Renal cortical epithelial cell (primary cell): ENCODE data around the gene ZBTB37. TPM values are rescaled to one million over a fixed set of nuclear protein-coding genes. Genes with fewer than 3 reads are reported as not detected.
"Not testable (repeated sequence)": the region's sequence is repeated elsewhere in the genome, so short reads cannot be mapped to it uniquely, and the experiment has no call there.

ENCODE experiments used
- DNase-seq: peaks from one replicate; pipeline ENCODE4 v3.0.0-alpha.2; 2011; ENCODE audit warnings: low read depth
- total RNA-seq: library from RNA; depleted of rRNA; stranded (reverse); fragments of >200 nt; gene quantifications from 2 replicates; pipeline ENCODE4 v1.2.3, GENCODE V29; 2014

ZBTB37 gene, protein sequence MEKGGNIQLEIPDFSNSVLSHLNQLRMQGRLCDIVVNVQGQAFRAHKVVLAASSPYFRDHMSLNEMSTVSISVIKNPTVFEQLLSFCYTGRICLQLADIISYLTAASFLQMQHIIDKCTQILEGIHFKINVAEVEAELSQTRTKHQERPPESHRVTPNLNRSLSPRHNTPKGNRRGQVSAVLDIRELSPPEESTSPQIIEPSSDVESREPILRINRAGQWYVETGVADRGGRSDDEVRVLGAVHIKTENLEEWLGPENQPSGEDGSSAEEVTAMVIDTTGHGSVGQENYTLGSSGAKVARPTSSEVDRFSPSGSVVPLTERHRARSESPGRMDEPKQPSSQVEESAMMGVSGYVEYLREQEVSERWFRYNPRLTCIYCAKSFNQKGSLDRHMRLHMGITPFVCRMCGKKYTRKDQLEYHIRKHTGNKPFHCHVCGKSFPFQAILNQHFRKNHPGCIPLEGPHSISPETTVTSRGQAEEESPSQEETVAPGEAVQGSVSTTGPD
- total RNA-seq: 4.9 and 14.5 TPM in 2 replicates

DNA sequence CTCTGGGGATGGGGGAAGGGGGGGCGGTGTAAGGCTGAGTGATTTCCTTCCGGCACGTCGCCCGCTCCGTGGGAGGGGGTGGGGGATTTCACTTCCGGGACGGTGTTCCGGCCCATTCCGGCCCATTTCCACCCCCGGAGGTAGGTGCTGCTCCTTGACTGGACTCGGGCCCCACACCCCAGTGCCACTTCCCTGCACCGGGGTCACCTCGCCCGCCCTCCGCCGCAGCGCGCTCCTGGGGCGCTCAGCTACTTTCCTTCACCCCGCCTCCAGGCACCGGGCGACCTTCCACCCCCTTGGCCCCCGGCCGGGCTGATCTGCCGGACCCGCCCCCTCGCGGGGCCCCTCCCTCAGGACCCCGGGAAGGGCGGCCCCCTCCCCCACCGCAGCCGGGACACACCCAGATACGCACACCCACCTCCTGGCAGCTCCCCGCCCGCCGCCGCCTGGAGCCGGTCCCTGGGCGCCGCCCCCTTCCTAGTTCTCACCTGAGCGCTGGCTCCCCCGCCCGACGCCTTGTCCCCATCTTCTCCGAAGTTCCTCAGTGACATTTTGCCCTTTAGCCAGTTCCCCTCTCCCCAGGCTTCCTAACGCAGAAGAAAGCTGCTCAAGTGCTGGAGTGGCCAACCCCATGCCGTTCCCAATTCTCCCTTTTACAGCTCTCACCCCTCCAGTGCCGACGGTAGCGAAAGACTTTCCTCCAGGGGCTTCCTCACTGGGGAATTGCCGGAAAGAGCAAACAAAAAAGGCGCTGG lies at the start of gene ZBTB37:
TSS of gene ZBTB37 (plus strand) at position 115 of the 755 bp plus-strand sequence. CDS start 1,846 bp downstream, outside the sequence.
- DNase-seq: peak; percentile 40

DNA sequence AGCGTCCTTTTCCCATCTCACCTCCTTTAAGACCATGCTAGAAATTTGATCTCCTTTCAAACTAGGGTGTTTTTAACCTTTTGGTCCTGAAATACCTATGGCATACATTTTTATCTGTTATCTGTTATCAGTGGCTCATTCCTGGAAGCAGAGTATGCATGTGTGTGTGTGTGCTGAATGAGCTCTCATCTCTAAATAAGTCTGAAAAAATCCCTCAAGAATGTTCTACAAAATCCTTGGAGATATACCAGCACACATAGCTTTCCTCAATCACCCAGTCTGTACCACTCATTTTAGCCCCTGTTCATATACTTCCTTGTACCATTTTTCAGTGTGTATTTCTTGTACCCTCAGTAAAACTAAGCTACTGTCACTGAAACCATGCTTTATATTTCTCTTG lies 49.7 kb upstream of the ZBTB37 start:
- no peak for DNase-seq

DNA sequence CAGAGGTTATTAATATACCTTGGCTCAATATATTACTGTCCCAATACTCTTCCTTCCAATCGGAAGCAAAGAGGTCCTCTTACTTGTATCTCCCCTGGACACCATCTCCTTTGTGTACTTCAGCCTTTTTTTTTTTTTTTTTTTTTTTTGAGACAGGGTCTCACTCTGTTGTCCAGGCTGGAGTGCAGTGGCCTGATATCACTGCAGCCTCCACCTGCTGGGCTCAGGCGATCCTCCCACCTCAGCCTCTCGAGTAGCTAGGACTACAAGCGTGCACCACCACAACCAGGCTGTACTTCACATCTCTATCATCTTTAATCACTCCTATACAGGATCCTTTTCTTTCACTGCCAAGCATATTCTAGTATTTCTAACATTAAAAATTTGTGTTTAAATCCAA lies 46.5 kb upstream of the ZBTB37 start:
- no peak for DNase-seq

DNA sequence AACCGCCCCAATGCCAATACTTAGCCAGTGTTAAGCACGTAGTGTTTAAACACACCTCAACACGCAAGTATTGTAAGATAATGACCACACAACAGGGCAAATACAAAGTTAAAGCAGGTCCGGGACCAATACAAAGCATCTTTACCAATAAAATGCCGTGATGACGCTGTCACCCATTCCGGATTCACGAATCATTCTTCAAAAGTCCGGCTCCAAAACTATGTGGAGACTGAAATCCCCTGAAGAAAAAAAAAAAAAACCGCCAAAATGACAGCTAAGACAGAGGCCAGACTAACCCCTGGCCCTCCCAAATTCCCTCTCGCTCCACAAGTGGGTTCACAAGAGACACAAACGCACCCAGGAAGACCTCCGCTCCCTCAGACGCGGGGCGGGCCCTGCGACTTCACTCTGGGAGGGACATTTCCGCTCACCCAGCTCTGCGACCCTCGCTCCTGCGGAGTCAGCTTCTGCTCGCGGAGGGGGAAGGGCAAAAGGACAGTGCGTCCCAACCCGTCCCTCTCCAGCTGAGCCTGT lies 44.3 kb upstream of the ZBTB37 start:
- DNase-seq: peak; percentile 19

DNA sequence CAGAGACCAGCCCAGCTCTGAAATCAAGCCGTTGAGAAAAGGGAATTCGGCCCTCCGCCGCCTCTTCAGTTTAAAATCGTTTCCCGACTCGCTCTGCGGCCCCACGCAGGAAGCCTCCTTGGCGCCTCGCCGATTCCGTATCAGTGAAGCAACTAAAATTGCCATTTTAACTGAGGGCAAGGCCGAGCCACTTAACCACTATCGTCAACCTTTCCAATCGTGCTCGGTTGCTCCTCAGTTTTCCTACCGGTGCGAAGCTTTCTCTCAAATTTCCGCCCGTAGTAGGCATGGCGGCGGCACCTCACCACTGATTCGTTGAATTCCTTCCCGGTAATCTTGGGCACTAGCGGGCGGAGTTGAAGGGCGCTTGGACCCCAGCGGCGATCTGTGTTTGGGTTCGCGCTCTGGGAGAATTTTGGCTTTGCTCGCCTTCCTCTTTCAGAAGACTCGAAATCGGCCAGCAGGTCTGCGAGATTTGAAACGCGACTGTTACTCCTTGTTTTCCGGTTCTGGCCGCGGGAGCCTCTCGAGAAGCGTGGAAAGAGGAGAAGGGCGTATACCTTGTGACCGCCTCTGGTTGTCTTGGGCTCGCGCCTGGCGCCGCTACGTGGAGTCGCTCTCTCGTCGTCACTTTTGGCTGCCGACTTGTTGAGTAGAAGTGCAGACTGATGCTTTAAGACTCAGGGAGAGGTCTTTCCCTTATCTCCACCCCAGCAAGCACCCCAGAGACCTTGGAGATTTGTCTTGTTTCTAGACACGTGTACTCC lies 43.7 kb upstream of the ZBTB37 start, which contains the start of the genes CENPL and DARS2:
TSS of gene CENPL (minus strand) at position 569 of the 767 bp plus-strand sequence. CDS start 13,584 bp downstream, outside the sequence.
TSS of gene DARS2 (plus strand) at position 359 of the 767 bp plus-strand sequence. CDS start 557 bp downstream, outside the sequence.
- peak; percentile 97 for DNase-seq

DNA sequence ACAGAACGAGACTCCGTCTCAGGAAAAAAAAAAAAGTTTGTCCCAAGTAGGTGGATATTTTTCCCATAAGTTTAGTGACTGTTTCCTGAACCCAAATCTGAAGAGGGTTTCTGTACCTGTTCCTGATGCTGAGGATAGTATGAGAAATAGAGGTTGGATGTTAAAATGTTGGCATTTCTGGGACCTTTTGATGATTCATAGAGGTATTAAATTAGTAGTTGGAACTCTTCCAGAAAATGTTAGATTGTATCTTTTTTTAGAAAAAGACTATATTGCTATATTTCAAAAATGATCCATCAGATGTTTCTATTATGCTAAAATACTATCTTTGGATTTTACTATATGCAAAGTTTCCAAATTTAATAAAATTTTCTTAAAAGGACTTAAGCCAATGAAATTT lies 40.6 kb upstream of the ZBTB37 start:
- no peak for DNase-seq

DNA sequence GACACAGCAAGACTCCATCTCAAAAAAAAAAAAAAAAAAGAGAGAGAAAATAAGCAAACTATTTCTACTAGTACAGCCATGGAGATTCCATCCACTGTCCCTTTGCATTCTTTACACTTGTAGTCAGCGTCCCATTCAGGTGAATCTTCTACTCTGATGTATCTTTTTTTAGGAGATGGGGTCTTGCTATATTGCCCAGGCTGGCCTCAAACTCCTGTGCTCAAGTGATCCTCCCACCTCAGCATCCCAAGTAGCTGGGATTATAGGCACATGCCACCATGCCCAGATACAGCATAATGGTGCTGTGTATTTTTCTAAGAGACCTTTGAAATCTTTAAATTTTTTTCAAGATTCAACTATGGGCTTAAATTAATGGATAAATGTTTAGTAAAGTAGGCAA lies 35.4 kb upstream of the ZBTB37 start:
- no peak for DNase-seq

DNA sequence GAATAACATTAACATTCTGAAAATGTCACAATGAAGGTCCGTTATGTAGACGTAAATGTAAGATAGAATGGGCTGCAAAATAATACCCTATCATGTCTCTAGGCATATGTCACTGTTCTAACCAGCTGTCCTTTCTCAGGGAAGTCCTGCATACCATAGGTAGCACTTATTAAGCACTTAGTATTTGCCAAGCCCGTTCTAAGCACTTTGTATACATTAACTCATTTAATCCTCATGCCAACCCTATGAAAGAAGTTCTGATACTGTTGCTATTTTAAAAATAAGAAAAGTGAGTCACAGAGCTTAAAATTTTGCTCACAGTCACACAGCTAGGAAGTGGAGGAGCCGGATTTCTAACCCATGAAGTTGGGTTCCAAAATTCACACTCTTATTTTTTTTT lies 16.1 kb upstream of the ZBTB37 start:
- no peak for DNase-seq

DNA sequence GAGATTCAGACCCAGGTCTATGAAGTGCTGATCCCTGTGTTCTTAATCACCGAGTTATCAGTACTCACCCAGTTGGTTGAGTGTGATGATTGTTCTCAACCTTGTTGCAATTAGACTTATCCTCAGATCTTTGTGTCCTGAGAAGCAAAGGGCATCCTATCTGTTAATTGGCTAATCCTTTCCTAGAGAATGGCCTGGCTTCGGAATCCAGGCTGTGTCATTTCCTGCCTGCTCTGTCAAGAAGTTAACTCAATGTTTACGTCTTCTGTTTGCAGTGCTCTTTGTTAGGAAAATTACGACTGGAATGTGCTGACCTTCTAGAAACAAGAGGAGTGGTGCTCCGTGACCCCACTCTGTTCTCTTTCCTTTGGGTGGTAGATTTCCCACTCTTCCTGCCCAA lies 15.1 kb upstream of the ZBTB37 start:
- no peak for DNase-seq

DNA sequence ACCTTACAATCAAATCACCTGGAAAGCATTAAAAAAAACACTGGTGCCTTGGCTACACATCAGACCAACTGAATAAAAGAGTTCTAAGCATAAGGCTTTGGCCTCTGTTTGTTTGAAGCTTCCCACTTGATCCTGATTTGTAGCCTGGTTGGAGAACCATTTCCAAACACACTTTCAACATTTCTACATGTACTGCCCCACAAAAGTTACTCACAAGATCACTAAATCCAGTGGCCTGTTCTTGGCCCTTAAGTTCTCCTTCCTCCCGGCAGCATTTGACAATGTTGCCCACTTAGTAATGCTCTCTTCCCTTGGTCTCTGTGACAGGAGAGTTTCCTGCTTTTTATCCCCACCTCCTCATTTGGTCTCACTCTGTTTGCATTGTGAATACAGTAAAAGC lies 12.2 kb upstream of the ZBTB37 start:
- DNase-seq: no peak

DNA sequence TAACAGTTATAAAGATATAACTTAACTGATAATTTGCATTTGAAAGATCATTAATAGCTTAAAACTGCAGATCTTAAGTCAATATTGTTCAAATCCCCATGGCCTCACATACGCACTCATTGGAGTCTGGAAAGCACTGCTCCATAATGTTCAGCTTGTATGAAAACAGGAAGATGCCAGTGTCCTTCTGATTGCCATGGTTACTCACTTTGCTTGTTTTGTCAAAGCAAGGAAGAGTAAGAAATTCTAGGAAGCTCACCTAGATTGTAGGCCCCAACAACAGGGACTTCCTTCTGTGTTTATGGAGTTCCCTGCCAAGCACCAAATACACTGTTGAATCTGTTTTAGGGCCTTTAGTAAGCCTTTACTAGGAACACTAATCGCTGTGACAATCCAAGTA lies 11.3 kb upstream of the ZBTB37 start:
- DNase-seq: no peak

DNA sequence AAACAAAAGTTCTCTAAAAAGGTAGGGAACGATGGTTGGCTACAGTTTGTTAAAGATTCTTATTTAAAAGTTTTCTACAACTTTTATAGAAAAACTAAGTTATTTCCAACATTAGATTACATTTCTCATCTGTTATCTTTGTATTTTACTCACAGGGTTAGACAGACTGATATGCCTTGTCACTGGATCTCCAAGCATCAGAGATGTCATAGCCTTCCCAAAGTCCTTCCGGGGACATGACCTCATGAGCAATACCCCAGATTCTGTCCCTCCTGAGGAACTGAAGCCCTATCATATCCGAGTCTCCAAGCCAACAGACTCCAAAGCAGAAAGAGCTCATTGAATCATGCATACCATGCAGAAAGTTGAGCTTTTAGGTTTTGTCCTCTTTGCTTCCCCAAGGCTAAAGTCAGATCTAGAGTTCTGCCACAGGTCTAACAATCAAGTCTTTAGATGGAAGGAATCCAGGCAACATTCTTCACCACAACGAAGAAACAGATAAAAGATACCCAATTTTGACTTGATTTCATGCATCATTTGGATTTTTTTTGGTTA lies 10.7 kb upstream of the ZBTB37 start:
- no peak for DNase-seq

DNA sequence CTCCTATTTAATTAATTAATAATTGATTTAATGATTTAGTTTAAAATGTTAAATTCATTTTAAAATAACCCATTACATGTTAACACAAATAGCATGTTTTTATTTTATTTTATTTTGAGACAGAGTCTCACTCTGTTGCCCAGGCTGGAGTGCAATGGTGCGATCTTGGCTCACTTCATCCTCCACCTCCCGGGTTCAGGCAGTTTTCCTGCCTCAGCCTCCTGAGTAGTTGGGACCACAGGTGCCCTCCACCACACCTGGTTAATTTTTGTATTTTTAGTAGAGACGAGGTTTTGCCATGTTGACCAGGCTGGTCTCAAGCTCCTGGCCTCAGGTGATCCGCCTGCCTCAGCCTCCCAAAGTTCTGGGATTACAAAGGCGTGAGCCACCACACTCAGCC lies 8.6 kb upstream of the ZBTB37 start:
- DNase-seq: not testable (repeated sequence)

DNA sequence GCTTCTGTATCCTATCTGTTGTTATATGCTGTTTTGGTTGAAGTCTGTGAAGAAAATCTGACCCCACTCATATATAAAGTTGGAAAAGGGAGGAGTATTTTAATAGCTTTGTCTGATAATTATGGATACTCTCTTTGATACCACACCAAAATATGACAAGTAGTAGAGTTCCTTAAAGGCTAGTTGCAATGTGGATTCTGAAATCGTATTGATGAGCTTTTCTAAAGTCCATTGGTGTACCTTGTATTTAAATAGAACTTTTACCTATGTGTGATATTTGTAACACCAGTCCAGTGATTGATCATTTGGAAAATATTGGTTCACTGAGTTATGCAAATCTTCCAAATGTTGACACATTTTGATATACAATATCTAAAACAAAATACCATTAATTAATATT lies 8.1 kb upstream of the ZBTB37 start:
- no peak for DNase-seq

DNA sequence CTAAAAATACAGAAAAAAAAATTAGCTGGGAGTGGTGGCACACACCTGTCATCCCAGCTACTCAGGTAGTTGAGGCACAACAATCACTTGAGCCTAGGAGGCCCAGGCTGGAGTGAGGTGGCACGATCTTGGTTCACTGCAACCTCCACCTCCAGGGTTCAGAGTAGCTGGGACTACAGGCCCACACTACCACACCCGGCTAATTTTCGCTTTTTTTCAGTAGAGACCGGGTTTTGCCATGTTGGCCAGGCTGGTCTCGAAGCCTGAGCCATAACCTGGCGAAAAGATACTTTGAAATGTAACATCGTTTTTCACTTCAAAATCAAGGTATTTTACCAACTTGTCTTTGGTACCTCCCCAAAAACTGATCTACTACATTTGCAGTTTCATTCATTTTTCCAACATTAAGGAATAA lies 6.4 kb upstream of the ZBTB37 start:
- no peak for DNase-seq

DNA sequence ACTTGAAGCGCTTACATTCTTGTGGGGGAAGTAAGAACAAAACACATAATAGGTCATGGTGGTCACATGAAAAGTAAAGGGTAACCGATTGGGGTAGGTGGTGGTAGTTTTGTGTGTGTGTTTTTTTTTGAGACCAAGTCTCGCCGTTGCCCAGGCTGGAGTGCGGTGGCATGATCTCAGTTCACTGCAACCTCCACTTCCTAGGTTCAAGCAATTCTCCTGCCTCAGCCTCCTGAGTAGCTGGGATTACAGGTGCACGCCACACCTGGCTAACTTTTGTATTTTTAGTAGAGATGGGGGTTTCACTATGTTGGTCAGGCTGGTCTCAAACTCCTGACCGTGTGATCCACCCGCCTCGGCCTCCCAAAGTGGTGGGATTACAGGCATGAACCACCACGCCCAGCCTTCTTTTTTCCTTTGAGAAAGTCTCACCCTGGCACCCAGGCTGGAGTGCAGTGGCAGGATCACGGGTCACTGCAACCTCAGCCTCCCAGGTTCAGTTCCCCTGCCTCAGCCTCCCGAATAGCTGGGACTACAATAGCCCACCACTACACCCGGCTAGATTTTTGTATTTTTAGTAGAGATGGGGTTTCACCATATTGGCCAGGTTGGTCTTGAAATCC lies 5.9 kb upstream of the ZBTB37 start:
- DNase-seq: not testable (repeated sequence)

DNA sequence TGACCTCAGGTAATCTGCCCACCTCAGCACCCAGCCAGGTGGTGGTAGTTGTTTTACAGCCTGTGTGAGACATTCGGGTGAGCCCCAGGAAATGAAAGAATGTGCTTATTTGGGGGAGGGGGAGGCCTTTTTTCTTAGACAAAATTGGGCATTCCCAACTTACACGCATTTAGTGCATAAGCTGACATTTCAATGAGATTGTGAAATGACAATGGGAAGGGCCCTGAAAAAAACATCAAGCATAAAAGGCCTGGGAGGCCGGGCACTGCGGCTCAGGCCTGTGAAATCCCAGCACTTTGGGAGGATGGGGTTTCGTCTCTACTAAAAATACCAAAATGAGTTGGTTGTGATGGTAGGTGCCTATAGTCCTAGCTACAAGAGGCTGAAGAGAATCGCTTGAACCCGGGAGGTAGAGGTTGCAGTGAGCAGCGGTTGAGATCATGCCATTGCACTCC lies 5.4 kb upstream of the ZBTB37 start:
- no peak for DNase-seq

DNA sequence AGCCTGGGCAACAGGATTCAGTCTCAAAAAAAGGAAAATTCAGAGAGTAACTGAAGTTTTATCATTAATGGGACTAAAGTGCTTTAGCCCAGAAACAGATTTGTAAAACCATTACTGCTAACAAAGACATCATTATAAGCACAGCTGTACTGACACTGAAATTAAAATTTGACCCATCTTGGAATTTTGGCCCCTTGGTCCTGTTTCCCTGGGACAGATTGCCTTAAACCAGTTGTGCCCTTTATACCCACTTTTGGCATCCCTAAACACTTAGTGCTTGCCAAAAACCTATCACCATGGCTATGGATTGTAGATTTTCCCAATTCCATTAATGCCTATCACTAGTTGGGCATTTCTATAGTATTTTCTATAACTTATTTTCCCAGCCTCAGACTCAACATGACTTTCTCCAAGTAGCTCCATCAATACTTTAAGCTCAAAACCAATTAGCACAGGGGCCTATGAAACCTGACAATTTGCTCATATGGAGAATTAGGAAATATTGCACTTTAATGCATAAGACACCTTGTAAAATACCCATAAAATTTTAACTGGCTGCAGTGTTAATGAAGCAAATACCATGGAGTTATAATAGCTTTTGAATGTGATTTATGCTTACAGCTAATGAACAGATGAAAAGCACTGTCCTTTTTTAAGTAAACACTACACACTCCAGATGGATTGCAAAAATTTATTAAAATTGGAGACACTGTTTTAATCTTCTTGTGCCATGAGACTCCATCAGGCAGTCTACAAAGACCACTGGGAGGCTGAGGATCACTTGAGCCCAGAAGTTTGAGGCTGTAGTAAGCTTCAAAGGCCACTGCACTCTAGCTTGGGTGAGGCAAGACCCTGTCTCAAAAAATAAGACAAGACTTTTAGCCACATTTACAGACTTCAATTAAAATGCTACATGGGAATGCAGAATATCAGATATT lies 4.7 kb upstream of the ZBTB37 start:
- DNase-seq: no peak

DNA sequence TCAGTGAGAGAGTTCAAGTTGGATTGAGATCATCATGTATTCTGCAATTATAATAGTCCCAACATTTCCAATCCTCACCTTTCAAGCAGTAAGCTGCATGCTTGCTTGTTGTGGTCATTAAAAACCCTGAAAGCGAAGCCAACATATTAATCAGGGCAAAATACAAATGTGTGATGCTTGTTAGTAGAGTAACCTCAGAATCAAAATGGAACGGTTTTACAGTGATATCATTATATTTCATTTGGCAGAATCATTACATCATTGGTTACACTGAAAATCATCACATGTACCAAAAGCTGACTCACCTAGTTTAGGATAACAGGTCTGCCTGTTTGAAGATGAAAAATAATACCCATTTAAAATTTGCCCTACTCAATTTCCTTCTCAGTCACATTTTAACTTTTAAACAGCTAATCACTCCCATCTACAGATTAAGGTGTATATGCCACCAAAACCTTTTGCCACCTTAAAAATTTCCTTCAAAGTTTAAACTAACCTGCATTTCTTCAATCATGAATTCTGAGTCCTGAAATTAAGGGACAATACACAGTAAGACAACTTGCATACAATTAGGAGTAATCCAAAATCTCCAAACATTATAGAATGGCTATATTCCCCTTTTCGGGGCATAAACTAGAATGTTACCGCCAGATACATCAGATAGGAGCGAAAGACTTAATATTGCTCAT lies 3.9 kb upstream of the ZBTB37 start:
- DNase-seq: no peak
